ENCODE data around the gene TFAP2B. TPM values are rescaled to one million over a fixed set of nuclear protein-coding genes. Genes with fewer than 3 reads are reported as not detected.

TFAP2B gene
- not detected in 2 replicates for total RNA-seq (2014; rRNA removed; shearing (Covaris generic))

GRCh38 chr6:50818673-50819072 is at the start of gene TFAP2B:
Gene TFAP2B (plus strand): TSS chr6:50818871. CDS start chr6:50818892, 21 bp downstream.
- DNase-seq (ENCODE audit: low read depth): no peak

GRCh38 chr6:50778696-50779095 is 40.0 kb upstream of the TFAP2B start:
- DNase-seq (ENCODE audit: low read depth): no peak

GRCh38 chr6:50780382-50780781 is 38.3 kb upstream of the TFAP2B start:
- DNase-seq (ENCODE audit: low read depth): no peak

GRCh38 chr6:50785921-50786320 is 32.8 kb upstream of the TFAP2B start:
- no peak for DNase-seq (ENCODE audit: low read depth)

GRCh38 chr6:50791900-50792508 is 26.7 kb upstream of the TFAP2B start:
- DNase-seq (ENCODE audit: low read depth): peak; percentile 21

- no peak for DNase-seq (ENCODE audit: low read depth)
Measured at GRCh38 chr6:50792771-50793170, 25.9 kb upstream of the TFAP2B start.

GRCh38 chr6:50795574-50795973 is 23.1 kb upstream of the TFAP2B start:
- no peak for DNase-seq (ENCODE audit: low read depth)

- DNase-seq (ENCODE audit: low read depth): no peak
Measured at GRCh38 chr6:50804283-50804682, 14.4 kb upstream of the TFAP2B start.

GRCh38 chr6:50807035-50807434 is 11.6 kb upstream of the TFAP2B start:
- no peak for DNase-seq (ENCODE audit: low read depth)

GRCh38 chr6:50815436-50816114 is 3.1 kb upstream of the TFAP2B start:
- DNase-seq (ENCODE audit: low read depth): no peak

- peak; percentile 51 for DNase-seq (ENCODE audit: low read depth)
Measured at GRCh38 chr6:50816115-50816675, 2.5 kb upstream of the TFAP2B start.

- no peak for DNase-seq (ENCODE audit: low read depth)
Measured at GRCh38 chr6:50816947-50817645, 1.6 kb upstream of the TFAP2B start.

- no peak for DNase-seq (ENCODE audit: low read depth)
Measured at GRCh38 chr6:50817646-50817950, 1.1 kb upstream of the TFAP2B start.

GRCh38 chr6:50818020-50818419 is 651 bp upstream of the TFAP2B start:
- DNase-seq (ENCODE audit: low read depth): no peak

- no peak for DNase-seq (ENCODE audit: low read depth)
Measured at GRCh38 chr6:50819466-50819903, 814 bp downstream of the TFAP2B start.

- DNase-seq (ENCODE audit: low read depth): no peak
Measured at GRCh38 chr6:50819904-50820868, 1.5 kb downstream of the TFAP2B start.

GRCh38 chr6:50820869-50821264 is 2.2 kb downstream of the TFAP2B start:
- no peak for DNase-seq (ENCODE audit: low read depth)

- no peak for DNase-seq (ENCODE audit: low read depth)
Measured at GRCh38 chr6:50821441-50822077, 2.9 kb downstream of the TFAP2B start.

- DNase-seq (ENCODE audit: low read depth): no peak
Measured at GRCh38 chr6:50822078-50822476, 3.4 kb downstream of the TFAP2B start.

GRCh38 chr6:50823094-50823920 is 4.6 kb downstream of the TFAP2B start:
- no peak for DNase-seq (ENCODE audit: low read depth)
